ENCODE measurements around the gene LRCOL1.

GRCh38 chr12:132580701-132581292 is 29.6 kb downstream of the LRCOL1 start:
- TF ChIP-seq CTCF (IDR thresholded peaks at IDR 0.05; ENCODE audit: low read depth, low read length) (no peak), EZH2phosphoT487 (IDR thresholded peaks at IDR 0.05; ENCODE audit: low read depth) (no peak)
